HepG2 (cell line): Measurements from ENCODE around the gene AFDN. TPM values are rescaled to one million over a fixed set of nuclear protein-coding genes. Genes with fewer than 3 reads are reported as not detected.
A peak's percentile ranks its signal among the peaks of the same experiment; 100 is the strongest.

Experiments
- ARID3A ChIP-seq: IDR thresholded peaks from 2 replicates; pipeline ENCODE4 v1.6.1; 2012; ENCODE audit warnings: low read depth, low read length, improper control_type of control experiment
- CBX5 ChIP-seq: sonication (generic); formaldehyde crosslinking; IDR thresholded peaks from 2 replicates; pipeline ENCODE4 v1.4.0; 2020; ENCODE audit warnings: missing genetic modification reagents, borderline replicate concordance
- FOXO1 ChIP-seq: sonication (generic); formaldehyde crosslinking; IDR thresholded peaks from 2 replicates; pipeline ENCODE4 v1.4.0; 2020; ENCODE audit warnings: missing genetic modification reagents
- GFI1 ChIP-seq: sonication (generic); formaldehyde crosslinking; IDR thresholded peaks from 2 replicates; pipeline ENCODE4 v1.5.0; 2020; ENCODE audit warnings: missing genetic modification reagents, mild to moderate bottlenecking, borderline replicate concordance
- HNF1B ChIP-seq: sonication (generic); formaldehyde crosslinking; IDR thresholded peaks from 2 replicates; pipeline ENCODE4 v1.5.1; 2020; ENCODE audit warnings: mild to moderate bottlenecking, moderate library complexity, missing genetic modification reagents
- KAT2B ChIP-seq: fragments of 150-350 bp; IDR thresholded peaks from 2 replicates; pipeline ENCODE4 v1.6.1; 2014; ENCODE audit warnings: low read depth, low read length, borderline replicate concordance
- KAT8 ChIP-seq: IDR thresholded peaks from 2 replicates; pipeline ENCODE4 v1.6.1; 2016; ENCODE audit warnings: missing genetic modification reagents, missing compliant biosample characterization
- KLF16 ChIP-seq, 2 experiments: sonication (generic) in 1 of 2; formaldehyde crosslinking in 1 of 2; IDR thresholded peaks; 2 replicates each; pipeline versions ENCODE4 v1.6.1 to v1.8.0; 2016 to 2023; ENCODE audit warnings: missing genetic modification reagents in 2 of 2, missing compliant biosample characterization in 1 of 2
- RAD21 ChIP-seq: fragments of 450-650 bp; formaldehyde crosslinking; IDR thresholded peaks from 2 replicates; pipeline ENCODE4 v1.5.0; 2020; ENCODE audit warnings: mild to moderate bottlenecking
- TIGD3 ChIP-seq: sonication (generic); formaldehyde crosslinking; IDR thresholded peaks from 2 replicates; pipeline ENCODE4 v1.5.1; 2020; ENCODE audit warnings: mild to moderate bottlenecking, missing genetic modification reagents, borderline replicate concordance
- TRIM22 ChIP-seq: fragments of 450-650 bp; IDR thresholded peaks from 2 replicates; pipeline ENCODE4 v1.6.1; 2017
- ZNF12 ChIP-seq: sonication (generic); formaldehyde crosslinking; IDR thresholded peaks from 2 replicates; pipeline ENCODE4 v1.5.0; 2020; ENCODE audit warnings: missing genetic modification reagents
- ZNF281 ChIP-seq: sonication (generic); formaldehyde crosslinking; IDR thresholded peaks from 2 replicates; pipeline ENCODE4 v1.4.0; 2020; ENCODE audit warnings: missing genetic modification reagents, borderline replicate concordance
- ZNF614 ChIP-seq: IDR thresholded peaks from 2 replicates; pipeline ENCODE4 v1.6.1; 2018; ENCODE audit warnings: missing biosample characterization, missing genetic modification reagents, inconsistent platforms, borderline replicate concordance
- ZNF687 ChIP-seq: sonication (generic); formaldehyde crosslinking; IDR thresholded peaks from 2 replicates; pipeline ENCODE4 v1.5.1; 2020; ENCODE audit warnings: mild to moderate bottlenecking, missing genetic modification reagents, moderate library complexity
- ZSCAN20 ChIP-seq: sonication (generic); formaldehyde crosslinking; IDR thresholded peaks from 2 replicates; pipeline ENCODE4 v1.4.0; 2020; ENCODE audit warnings: missing genetic modification reagents, mild to moderate bottlenecking, borderline replicate concordance
- polyA plus RNA-seq, 8 experiments: library from polyadenylated mRNA; depleted of rRNA in 3 of 8; stranded (reverse) in 7 of 8; unstranded in 1 of 8; fragments of >200 nt; fragmentation: Illumina TruSeq in 4 of 8; extraction: Trizol in 4 of 8; gene quantifications; 2 replicates each; pipeline versions ENCODE4 v1.2.1 to v1.2.3, GENCODE V29; 2011 to 2016; ENCODE audit warnings: low read depth in 4 of 8, missing spikeins in 1 of 8, mixed read lengths in 1 of 8; ENCODE audit not compliant: insufficient read depth in 1 of 8
- total RNA-seq, 5 experiments: library from RNA; depleted of rRNA; stranded (reverse); fragments of >200 nt; fragmentation: Illumina TruSeq; extraction: Trizol; gene quantifications; 2 replicates each; pipeline ENCODE4 v1.2.3, GENCODE V29; 2016; ENCODE audit warnings: low read depth in 1 of 5

The AFDN gene
- total and polyA plus RNA-seq, 2 of the 13 experiments (the other 11 are each of a cell fraction or from before 2014, with no cell fraction given) = 136 to 151 TPM

- TF ChIP-seq ZSCAN20 (CRISPR knock-in tag) (no peak), KLF16 (CRISPR knock-in tag; IDR thresholded peaks at IDR 0.05) (no peak), KAT8 (CRISPR knock-in tag) (no peak), ZNF12 (CRISPR knock-in tag) (peak; percentile 70; the same call in 1 of the 2 replicates), TIGD3 (CRISPR knock-in tag) (no peak), ARID3A (no peak), GFI1 (CRISPR knock-in tag) (no peak), ZNF614 (CRISPR knock-in tag) (no peak), ZNF687 (CRISPR knock-in tag) (peak; percentile 32; the same call in 1 of the 2 replicates), KAT2B (no peak), CBX5 (CRISPR knock-in tag) (peak; percentile 68; the same call in 1 of the 2 replicates), ZNF281 (CRISPR knock-in tag) (no peak), RAD21 (CRISPR knock-in tag) (peak; percentile 39; the same call in 1 of the 2 replicates), TRIM22 (no peak), HNF1B (no peak), FOXO1 (CRISPR knock-in tag) (no peak)
Measured at GRCh38 chr6:167839755-167840154, 13.0 kb downstream of the AFDN start (continued).
